ENCODE results near the gene SLC6A18.

Gene SLC6A18

GRCh38 chr5:1218351-1219080, 6.7 kb upstream of the SLC6A18 start:
- peaks cover 9% of the 10 kb centered on the region for H3K4me1 ChIP-seq (ENCODE audit: control insufficient read depth, low read length)
- no peak overlapping the region for H3K4me3 ChIP-seq (ENCODE audit: low read length)
- H3K4me2 ChIP-seq (ENCODE audit: low read length): no peak overlapping the region
- H3K9me2 ChIP-seq (replicated peaks; ENCODE audit: control insufficient read depth, low read length): no peaks in the 10 kb centered on the region
- no peaks in the 10 kb centered on the region for H4K20me1 ChIP-seq (ENCODE audit: control insufficient read depth, insufficient read depth, low read depth, low read length)
- no peak for TF ChIP-seq EZH2phosphoT487 (IDR thresholded peaks at IDR 0.05; ENCODE audit: borderline replicate concordance, low read length)
- no peak for TF ChIP-seq CTCF (IDR thresholded peaks at IDR 0.05; ENCODE audit: low read depth, low read length, poor library complexity, severe bottlenecking)
- H3K79me2 ChIP-seq (ENCODE audit: control insufficient read depth, low read length): no peaks in the 10 kb centered on the region
- peaks cover 10% of the 10 kb centered on the region; the same call in 1 of the 2 replicates for H3K9me3 ChIP-seq (ENCODE audit: control insufficient read depth, insufficient read depth, low read length)
- no peaks in the 10 kb centered on the region for H3K27me3 ChIP-seq (ENCODE audit: control insufficient read depth, low read length)
- H3K36me3 ChIP-seq (ENCODE audit: control insufficient read depth, low read length): no peaks in the 10 kb centered on the region
- no peak overlapping the region for H3K27ac ChIP-seq (ENCODE audit: low read depth, low read length)
- H3F3A ChIP-seq (ENCODE audit: control insufficient read depth, insufficient read depth): no peaks in the 10 kb centered on the region

GRCh38 chr5:1219098-1219767, 5.9 kb upstream of the SLC6A18 start:
- TF ChIP-seq EZH2phosphoT487 (IDR thresholded peaks at IDR 0.05; ENCODE audit: borderline replicate concordance, low read length) (no peak), CTCF (IDR thresholded peaks at IDR 0.05; ENCODE audit: low read depth, low read length, poor library complexity, severe bottlenecking) (no peak)
- H3K4me1 ChIP-seq (ENCODE audit: control insufficient read depth, low read length): peaks cover 9% of the 10 kb centered on the region
- no peaks in the 10 kb centered on the region for H3K36me3 ChIP-seq (ENCODE audit: control insufficient read depth, low read length)
- no peaks in the 10 kb centered on the region for H3K9me2 ChIP-seq (replicated peaks; ENCODE audit: control insufficient read depth, low read length)
- no peaks in the 10 kb centered on the region for H3K27me3 ChIP-seq (ENCODE audit: control insufficient read depth, low read length)
- H3K79me2 ChIP-seq (ENCODE audit: control insufficient read depth, low read length): no peaks in the 10 kb centered on the region
- H3K4me2 ChIP-seq (ENCODE audit: low read length): no peak overlapping the region
- H3K4me3 ChIP-seq (ENCODE audit: low read length): no peak overlapping the region
- H3F3A ChIP-seq (ENCODE audit: control insufficient read depth, insufficient read depth): no peaks in the 10 kb centered on the region
- H3K27ac ChIP-seq (ENCODE audit: low read depth, low read length): no peak overlapping the region
- H3K9me3 ChIP-seq (ENCODE audit: control insufficient read depth, insufficient read depth, low read length): peaks cover 10% of the 10 kb centered on the region; the same call in 1 of the 2 replicates
- no peaks in the 10 kb centered on the region for H4K20me1 ChIP-seq (ENCODE audit: control insufficient read depth, insufficient read depth, low read depth, low read length)

- no peaks in the 10 kb centered on the region for H3K9me2 ChIP-seq (replicated peaks; ENCODE audit: control insufficient read depth, low read length)
- H3K4me2 ChIP-seq (ENCODE audit: low read length): no peak overlapping the region
- no peaks in the 10 kb centered on the region for H3K79me2 ChIP-seq (ENCODE audit: control insufficient read depth, low read length)
- H3K9me3 ChIP-seq (ENCODE audit: control insufficient read depth, insufficient read depth, low read length): peaks cover 10% of the 10 kb centered on the region; the same call in 1 of the 2 replicates
- no peaks in the 10 kb centered on the region for H4K20me1 ChIP-seq (ENCODE audit: control insufficient read depth, insufficient read depth, low read depth, low read length)
- H3K4me1 ChIP-seq (ENCODE audit: control insufficient read depth, low read length): peaks cover 9% of the 10 kb centered on the region
- no peak for TF ChIP-seq EZH2phosphoT487 (IDR thresholded peaks at IDR 0.05; ENCODE audit: borderline replicate concordance, low read length)
- TF ChIP-seq CTCF (IDR thresholded peaks at IDR 0.05; ENCODE audit: low read depth, low read length, poor library complexity, severe bottlenecking): no peak
- H3K27me3 ChIP-seq (ENCODE audit: control insufficient read depth, low read length): no peaks in the 10 kb centered on the region
- no peaks in the 10 kb centered on the region for H3K36me3 ChIP-seq (ENCODE audit: control insufficient read depth, low read length)
- no peaks in the 10 kb centered on the region for H3F3A ChIP-seq (ENCODE audit: control insufficient read depth, insufficient read depth)
- no peak overlapping the region for H3K27ac ChIP-seq (ENCODE audit: low read depth, low read length)
- no peak overlapping the region for H3K4me3 ChIP-seq (ENCODE audit: low read length)
Measured at GRCh38 chr5:1219768-1220100, 5.4 kb upstream of the SLC6A18 start.
